Loucy (cell line): ENCODE measurements around the gene NBEAL2.

Source experiments
- H2AFZ ChIP-seq: fragments of 200-600 bp; sonication (generic); 2 replicates; pipeline ENCODE4 v1.6.0; 2016; ENCODE audit warnings: antibody characterized with exemption, mild to moderate bottlenecking, low read length, moderate library complexity
- H3F3A ChIP-seq: fragments of 200-600 bp; 2 replicates; pipeline ENCODE4 v1.6.0; 2016; ENCODE audit warnings: antibody characterized with exemption, low read depth, mild to moderate bottlenecking
- H3K27me3 ChIP-seq: fragments of 200-600 bp; sonication (generic); 2 replicates; pipeline ENCODE4 v1.6.1; 2014; ENCODE audit warnings: low read length, mild to moderate bottlenecking; ENCODE audit not compliant: insufficient read depth, poor library complexity, severe bottlenecking
- H3K36me3 ChIP-seq: fragments of 200-600 bp; sonication (generic); 2 replicates; pipeline ENCODE4 v1.6.1; 2016; ENCODE audit warnings: low read length; ENCODE audit not compliant: insufficient read depth
- H3K4me1 ChIP-seq: fragments of 200-600 bp; sonication (generic); 2 replicates; pipeline ENCODE4 v1.5.1; 2014; ENCODE audit warnings: low read length, mild to moderate bottlenecking; ENCODE audit not compliant: insufficient read depth, poor library complexity, severe bottlenecking
- H3K4me2 ChIP-seq: fragments of 200-600 bp; sonication (generic); 2 replicates; pipeline ENCODE4 v1.6.0; 2014; ENCODE audit warnings: antibody characterized with exemption, low read length, low read depth, mild to moderate bottlenecking; ENCODE audit not compliant: poor library complexity, severe bottlenecking
- H3K4me3 ChIP-seq: fragments of 200-600 bp; sonication (generic); 2 replicates; pipeline ENCODE4 v1.5.1; 2014; ENCODE audit warnings: low read length, mild to moderate bottlenecking, mixed read lengths; ENCODE audit not compliant: poor library complexity, severe bottlenecking
- H3K79me2 ChIP-seq: fragments of 200-600 bp; sonication (generic); 2 replicates; pipeline ENCODE4 v1.6.1; 2014; ENCODE audit warnings: low read length; ENCODE audit not compliant: insufficient read depth
- H3K9ac ChIP-seq: fragments of 200-600 bp; sonication (generic); 2 replicates; pipeline ENCODE4 v1.6.0; 2014; ENCODE audit warnings: mild to moderate bottlenecking, low read depth, low read length, moderate library complexity; ENCODE audit not compliant: poor library complexity, severe bottlenecking
- H3K9me2 ChIP-seq: fragments of 200-600 bp; sonication (generic); replicated peaks from 2 replicates; pipeline ENCODE4 v1.6.1; 2016; ENCODE audit warnings: low read depth, low read length, mixed read lengths
- H3K9me3 ChIP-seq: fragments of 200-600 bp; sonication (generic); 2 replicates; pipeline ENCODE4 v1.6.1; 2014; ENCODE audit warnings: mild to moderate bottlenecking, antibody characterized with exemption, low read length, low read depth; ENCODE audit not compliant: insufficient read depth
- H4K20me1 ChIP-seq: fragments of 200-600 bp; sonication (generic); 2 replicates; pipeline ENCODE4 v1.6.0; 2014; ENCODE audit warnings: antibody characterized with exemption, low read length, mild to moderate bottlenecking; ENCODE audit not compliant: insufficient read depth, poor library complexity, severe bottlenecking
- EZH2phosphoT487 ChIP-seq: fragments of 200-600 bp; IDR thresholded peaks from 2 replicates; pipeline ENCODE4 v1.6.1; 2018; ENCODE audit warnings: antibody characterized with exemption, mild to moderate bottlenecking, moderate library complexity, borderline replicate concordance
- TF ChIP-seq, protein P1 (sequence below): fragments of 200-600 bp; sonication (generic); conservative IDR thresholded peaks from 2 replicates; pipeline ENCODE4 v1.5.1; 2014; ENCODE audit warnings: mild to moderate bottlenecking, antibody characterized with exemption, low read length

Gene NBEAL2

DNA sequence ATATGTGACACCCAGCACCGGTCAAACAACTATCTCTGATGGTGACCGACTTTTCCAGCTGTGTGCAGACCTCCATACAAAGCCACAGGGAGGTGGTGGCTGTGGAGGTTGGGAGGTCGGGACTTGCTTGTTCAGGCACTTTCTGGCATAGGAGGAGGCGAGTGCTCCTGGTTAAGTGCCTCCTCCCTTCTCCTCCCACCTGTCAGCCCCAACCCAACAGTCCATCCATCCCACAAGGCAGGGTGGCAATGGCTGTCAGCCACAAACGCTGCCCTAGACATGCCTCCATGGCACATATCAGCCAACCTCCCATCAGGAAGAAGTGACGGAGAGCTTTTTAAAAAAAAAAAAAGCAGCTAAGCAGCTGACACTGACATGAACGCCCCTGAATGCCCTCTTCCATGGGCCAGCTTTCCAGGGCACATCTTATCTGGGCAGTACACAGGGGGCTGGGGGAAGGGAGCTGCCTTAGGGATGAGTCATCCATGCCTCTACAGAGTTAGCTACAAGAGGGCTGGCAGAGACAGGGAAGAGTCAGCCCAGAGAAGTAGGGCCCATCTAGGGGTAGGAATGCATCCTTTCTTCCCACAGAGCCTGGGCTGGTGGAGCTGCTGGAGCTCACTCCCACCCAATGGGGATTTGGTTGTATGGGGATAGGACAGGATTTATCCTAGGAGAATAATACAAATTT is 44.2 kb upstream of the NBEAL2 start:
- Histone ChIP-seq H3K4me3 (no peak overlapping the region), H3K79me2 (peaks cover 99% of the 10 kb centered on the region), H3K27me3 (no peaks in the 10 kb centered on the region), H3K4me1 (peaks cover 46% of the 10 kb centered on the region), H2AFZ (no peak overlapping the region), H3K4me2 (no peak overlapping the region), H3K9me2 (no peaks in the 10 kb centered on the region), H3K9ac (no peak overlapping the region), H3K9me3 (no peaks in the 10 kb centered on the region), H3K36me3 (peaks cover 59% of the 10 kb centered on the region; the same call in 1 of the 2 replicates), H3F3A (0 out of 2 replicates have a peak, but pooled peaks cover 6% of the 10 kb centered on the region), H4K20me1 (peaks cover 3% of the 10 kb centered on the region)
- TF ChIP-seq, protein P1, sequence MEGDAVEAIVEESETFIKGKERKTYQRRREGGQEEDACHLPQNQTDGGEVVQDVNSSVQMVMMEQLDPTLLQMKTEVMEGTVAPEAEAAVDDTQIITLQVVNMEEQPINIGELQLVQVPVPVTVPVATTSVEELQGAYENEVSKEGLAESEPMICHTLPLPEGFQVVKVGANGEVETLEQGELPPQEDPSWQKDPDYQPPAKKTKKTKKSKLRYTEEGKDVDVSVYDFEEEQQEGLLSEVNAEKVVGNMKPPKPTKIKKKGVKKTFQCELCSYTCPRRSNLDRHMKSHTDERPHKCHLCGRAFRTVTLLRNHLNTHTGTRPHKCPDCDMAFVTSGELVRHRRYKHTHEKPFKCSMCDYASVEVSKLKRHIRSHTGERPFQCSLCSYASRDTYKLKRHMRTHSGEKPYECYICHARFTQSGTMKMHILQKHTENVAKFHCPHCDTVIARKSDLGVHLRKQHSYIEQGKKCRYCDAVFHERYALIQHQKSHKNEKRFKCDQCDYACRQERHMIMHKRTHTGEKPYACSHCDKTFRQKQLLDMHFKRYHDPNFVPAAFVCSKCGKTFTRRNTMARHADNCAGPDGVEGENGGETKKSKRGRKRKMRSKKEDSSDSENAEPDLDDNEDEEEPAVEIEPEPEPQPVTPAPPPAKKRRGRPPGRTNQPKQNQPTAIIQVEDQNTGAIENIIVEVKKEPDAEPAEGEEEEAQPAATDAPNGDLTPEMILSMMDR = no peak
- no peak for TF ChIP-seq EZH2phosphoT487

DNA sequence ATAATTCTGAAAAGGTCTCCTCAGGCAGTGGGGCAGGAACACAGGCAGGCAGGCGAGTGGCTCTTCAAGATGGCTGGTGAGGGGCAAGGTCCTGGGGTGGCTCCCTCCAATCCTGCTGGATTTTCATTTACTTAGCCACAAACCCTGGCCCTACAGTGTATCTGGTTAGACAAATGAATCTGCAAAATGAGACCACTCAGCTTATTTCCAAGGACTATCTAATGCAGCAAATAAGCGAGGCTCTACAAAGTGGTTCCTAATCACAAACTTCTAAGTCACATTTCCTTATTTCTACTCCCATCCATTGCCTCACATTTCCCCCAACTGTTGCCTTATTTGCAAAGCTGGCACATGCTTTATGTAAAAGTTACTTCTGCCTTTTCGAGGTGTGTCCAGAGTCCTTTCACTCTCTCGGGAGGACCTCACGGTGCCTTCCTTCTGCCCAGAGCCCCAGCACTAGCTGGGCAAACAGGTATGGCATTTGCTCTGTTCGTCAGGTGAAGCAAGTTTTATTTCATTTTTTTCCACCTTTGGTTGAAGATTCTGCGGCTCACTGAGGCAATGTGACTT is 43.4 kb upstream of the NBEAL2 start:
- Histone ChIP-seq H4K20me1 (peaks cover 3% of the 10 kb centered on the region), H3K9ac (no peak overlapping the region), H2AFZ (no peak overlapping the region), H3K27me3 (no peaks in the 10 kb centered on the region), H3K36me3 (peaks cover 67% of the 10 kb centered on the region; the same call in 1 of the 2 replicates), H3K4me1 (peaks cover 38% of the 10 kb centered on the region), H3K4me2 (no peak overlapping the region), H3K4me3 (no peak overlapping the region), H3K79me2 (peaks cover 99% of the 10 kb centered on the region), H3K9me2 (no peaks in the 10 kb centered on the region), H3F3A (0 out of 2 replicates have a peak, but pooled peaks cover 6% of the 10 kb centered on the region), H3K9me3 (no peaks in the 10 kb centered on the region)
- no peak for TF ChIP-seq EZH2phosphoT487
- TF ChIP-seq, protein P1 = no peak

DNA sequence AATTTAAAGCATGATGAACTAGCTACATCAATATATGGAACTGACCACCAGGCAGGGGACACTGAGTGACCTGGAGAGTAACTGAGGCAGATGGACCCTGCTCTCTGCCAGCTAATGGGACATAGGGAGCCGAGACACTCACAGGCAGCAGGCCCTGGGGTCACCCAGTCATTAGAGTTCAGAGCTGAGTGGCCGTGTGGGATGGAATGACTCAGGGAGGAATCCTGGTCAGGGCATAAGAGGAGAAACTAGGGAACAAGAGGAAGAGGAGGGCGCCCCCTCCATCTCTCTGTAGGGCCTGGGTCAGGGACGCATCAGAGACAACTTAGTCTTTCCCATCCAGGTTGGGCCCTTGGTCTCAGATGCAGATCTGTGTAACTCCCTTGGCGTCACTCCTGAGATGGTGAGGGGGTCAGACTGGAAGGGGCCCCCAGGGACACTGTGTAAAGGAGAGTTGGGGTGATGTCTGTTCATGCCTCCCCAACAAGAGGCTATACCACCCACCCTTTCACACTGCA is 42.7 kb upstream of the NBEAL2 start:
- H2AFZ ChIP-seq = no peak overlapping the region
- H3K27me3 ChIP-seq = no peaks in the 10 kb centered on the region
- H3K4me3 ChIP-seq = no peak overlapping the region
- no peak overlapping the region for H3K9ac ChIP-seq
- peaks cover 31% of the 10 kb centered on the region for H3K4me1 ChIP-seq
- peaks cover 3% of the 10 kb centered on the region for H4K20me1 ChIP-seq
- no peaks in the 10 kb centered on the region for H3K9me2 ChIP-seq
- peaks cover 67% of the 10 kb centered on the region; the same call in 1 of the 2 replicates for H3K36me3 ChIP-seq
- peaks cover 99% of the 10 kb centered on the region for H3K79me2 ChIP-seq
- H3K4me2 ChIP-seq = no peak overlapping the region
- no peak for TF ChIP-seq EZH2phosphoT487
- TF ChIP-seq, protein P1 = no peak
- H3K9me3 ChIP-seq = no peaks in the 10 kb centered on the region
- 0 out of 2 replicates have a peak, but pooled peaks cover 6% of the 10 kb centered on the region for H3F3A ChIP-seq
